CD4-positive, alpha-beta T cell treated with Interleukin-21 for 1 hour (primary cell): ENCODE results near the gene THAP11.

Experiments
- DNase-seq: peaks from one replicate; pipeline ENCODE4 v3.0.0-alpha.2; 2020

Gene THAP11

DNA sequence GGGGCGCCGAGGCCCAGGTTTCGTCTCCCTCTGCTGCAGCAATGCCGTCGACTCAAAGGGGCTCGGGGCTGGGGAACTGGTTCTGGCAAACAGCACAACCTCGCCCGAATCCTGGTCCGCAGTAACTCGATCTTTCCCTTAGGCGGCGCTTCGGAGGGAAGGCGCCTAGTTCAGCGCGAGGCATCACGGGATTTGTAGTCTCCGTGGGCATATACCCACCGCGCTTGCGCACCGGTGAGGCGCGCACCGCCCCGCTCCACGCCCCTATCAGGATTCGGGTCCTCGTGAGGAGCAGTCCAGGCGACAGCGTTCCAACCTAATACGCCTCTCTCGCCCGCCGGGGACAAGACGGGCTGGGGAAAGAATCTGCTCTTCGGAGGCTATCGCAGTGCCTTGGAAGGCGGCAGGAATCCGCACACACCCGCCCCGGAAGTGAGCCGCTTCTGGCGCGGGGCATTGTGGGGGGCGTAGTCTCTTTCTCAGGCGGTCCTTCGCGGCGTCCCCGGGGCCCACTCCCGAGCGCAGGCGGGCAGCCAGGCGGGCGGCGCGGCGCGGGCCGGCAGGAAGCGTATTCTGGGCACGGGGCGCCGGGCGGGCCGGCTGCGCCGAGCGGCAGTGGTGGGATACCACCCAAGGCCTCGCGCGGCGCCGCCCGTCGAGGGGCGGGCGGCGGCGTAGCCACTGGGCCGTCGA lies at the start of gene THAP11:
TSS of gene THAP11 (plus strand) at position 505 of the 693 bp plus-strand sequence. CDS start 235 bp downstream, outside the sequence.
- peak; percentile 96 for DNase-seq

DNA sequence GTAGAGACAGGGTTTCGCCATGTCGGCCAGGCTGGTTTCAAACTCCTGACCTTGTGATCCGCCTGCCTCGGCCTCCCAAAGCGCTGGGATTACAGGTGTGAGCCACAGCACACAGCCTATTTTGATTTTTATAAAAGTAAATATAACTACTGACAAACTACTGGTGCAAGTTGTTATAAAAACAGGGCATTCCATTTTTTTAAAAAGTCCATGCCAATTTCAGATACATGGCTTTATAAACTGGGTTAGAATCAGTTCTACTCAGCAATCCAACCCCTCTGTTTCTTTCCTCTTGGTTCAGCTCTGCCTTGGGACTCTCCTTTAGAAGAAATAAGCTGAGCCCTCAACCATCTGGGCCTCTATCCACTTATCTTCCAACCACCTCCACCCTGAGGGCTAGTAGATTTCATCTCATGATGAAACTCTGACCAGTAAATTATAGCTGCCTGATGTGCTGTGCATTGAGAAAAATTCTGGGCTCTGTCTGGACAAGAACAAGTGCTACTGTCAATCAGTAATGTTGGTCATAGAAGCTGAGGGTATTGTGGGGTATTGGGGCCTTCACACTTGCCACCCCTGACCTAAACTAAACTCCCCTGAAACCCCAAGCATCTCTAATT lies 45.9 kb upstream of the THAP11 start:
- DNase-seq, result no peak

DNA sequence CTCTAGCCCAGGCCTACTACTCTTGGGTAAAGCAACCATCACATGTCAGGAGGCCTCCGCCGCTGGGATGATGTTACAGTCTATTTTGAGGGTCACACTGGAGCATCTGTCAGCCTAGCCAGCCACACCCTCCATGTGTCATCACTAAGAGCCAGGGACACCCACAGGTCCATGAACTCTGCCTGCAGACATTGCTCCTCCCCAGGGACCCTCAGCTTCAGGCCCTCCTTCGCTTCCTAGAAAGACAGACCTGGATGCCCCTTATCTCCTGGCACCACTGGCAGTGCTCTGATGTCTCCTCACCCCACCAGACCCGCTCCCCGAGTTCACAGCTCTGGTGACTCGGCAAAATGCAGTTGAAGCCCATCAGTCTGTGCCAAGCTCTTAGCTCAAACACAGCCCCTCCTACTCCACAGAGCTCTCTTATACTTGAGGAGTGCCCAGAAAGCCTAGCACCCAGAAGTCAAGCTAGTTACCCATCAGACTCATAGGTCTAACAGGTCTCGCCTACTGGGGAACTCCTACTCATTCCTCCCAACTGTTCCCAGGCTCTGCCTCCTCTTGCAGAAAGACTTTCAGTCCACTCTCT lies 41.7 kb upstream of the THAP11 start:
- DNase-seq, result no peak

DNA sequence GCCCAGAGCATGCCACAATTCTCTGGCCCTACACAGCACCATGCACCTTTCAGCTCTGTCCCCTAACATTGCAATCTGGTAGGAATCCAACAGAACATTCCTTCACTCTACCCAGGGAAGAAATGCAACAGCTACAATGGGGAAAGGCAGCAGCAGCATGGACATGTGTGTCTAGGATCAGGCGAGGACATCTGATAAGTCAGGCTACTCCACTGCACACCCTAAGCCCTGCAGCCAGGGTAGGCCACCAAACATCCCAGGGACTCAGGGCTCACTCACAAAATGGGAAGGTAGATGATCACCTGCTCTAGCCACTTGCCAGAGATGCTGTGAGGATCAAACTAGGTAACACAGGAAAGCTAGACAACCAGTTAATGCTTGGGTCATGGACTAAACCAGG lies 40.9 kb upstream of the THAP11 start:
- no peak for DNase-seq

GRCh38 chr16:67801883-67802282 lies 40.2 kb upstream of the THAP11 start:
- peak; percentile 53 for DNase-seq

GRCh38 chr16:67803894-67804293 lies 38.2 kb upstream of the THAP11 start:
- DNase-seq, result no peak

DNA sequence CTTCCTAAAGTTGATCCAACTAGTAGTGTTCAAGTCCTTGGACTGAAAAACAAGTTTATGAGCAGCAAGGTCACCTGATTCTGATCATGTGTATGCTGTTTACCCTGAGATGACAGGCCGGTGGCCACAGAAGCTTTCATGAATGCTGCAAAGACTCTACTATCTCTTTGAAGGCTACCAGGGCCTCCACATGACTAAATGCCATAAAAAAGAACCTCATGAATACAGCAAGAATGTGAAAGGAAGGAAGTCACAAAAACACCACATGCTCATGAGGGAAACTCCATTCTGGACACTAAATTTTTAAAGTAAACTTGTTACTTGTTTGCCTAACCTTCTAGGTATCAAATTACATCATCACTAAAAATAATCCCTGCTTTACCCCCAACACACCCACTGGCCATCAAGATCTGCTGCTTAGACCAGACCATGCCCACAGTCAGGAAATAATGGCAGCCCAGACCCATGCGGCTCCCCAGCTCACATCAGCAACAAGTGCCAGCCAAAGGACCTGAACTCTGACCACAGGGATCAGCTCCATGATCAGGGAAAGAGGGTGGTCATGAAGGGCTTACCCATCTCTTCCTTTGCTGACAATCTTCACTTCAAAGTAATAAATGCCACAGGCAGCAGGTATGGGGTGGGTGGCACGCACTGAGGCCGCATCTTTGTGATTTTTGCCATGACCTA lies 37.1 kb upstream of the THAP11 start:
- no peak for DNase-seq

- no peak for DNase-seq
Measured at GRCh38 chr16:67805718-67806427, 36.2 kb upstream of the THAP11 start.

GRCh38 chr16:67806428-67807147 lies 35.5 kb upstream of the THAP11 start, which contains the start of the genes RANBP10 and TSNAXIP1:
RANBP10 (minus strand) TSS chr16:67806560; CDS start chr16:67806536, 24 bp downstream.
TSNAXIP1 (plus strand) TSS chr16:67806889; CDS start chr16:67807150, 261 bp downstream.
- DNase-seq, result peak; percentile 99

DNA sequence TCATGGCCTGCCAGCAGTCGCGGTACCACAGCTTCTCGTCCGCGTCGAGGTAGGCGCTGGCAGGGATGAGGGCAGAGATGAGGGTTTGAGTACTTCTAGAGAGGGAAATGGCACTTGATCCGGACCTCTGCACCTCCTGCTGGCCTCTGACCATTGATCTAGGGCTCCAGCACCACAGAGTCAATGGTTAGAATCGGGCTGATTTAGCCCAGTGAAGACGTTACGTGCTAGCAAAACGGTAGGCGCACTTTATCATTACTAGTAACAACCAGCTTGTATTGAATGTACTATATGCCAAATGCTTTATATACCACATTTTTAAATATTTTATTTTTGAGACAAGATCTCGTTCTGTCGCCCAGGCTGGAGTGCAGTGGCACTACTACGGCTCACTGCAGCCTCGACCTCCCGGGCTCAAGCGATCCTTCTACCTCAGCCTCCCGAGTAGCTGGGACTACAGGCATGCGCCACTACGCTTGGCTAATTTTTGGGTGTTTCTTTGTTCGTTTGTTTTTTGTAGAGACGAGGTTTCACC lies 34.9 kb upstream of the THAP11 start:
- DNase-seq, result no peak

- no peak for DNase-seq
Measured at GRCh38 chr16:67811899-67812298, 30.2 kb upstream of the THAP11 start.

DNA sequence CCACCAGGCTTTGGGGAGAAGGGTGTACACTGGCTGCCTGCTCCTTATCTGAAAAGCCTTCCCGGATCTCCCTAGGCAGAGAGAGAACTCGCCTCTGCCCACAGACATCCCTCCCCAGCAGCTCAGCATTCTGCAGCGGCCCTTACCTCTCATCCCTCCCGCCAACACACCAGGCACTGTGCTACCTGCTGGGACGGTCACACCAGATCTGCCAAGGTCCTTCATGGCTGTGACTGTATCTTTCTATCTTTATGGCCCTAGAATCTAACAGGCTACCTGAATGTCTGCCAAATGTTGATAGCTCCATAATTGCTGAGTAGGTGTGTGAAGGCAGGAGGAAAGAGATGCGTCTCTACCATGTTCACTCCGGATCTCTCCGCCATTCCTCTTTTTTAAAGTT lies 27.6 kb upstream of the THAP11 start:
- no peak for DNase-seq

GRCh38 chr16:67820608-67821259 lies 21.4 kb upstream of the THAP11 start:
- no peak for DNase-seq

DNA sequence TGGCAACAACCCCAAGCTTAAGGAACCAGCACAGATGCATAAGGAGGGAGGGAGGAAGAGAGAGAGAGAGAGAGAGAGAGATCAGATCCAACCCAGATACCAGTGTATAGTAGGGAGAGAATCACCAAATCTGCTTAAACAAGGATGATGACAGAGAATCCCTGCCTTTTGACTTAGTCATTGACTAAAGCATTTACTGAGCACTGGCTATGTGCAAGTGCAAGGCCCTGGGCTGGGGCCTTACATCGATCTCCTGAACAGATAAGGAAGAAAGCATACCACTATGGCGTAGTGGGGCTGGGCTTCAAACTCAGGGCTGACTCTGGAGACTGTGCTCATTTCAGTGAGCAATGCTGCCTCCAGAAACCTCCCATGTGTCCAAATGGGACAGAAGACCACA lies 19.6 kb upstream of the THAP11 start:
- DNase-seq, result no peak

DNA sequence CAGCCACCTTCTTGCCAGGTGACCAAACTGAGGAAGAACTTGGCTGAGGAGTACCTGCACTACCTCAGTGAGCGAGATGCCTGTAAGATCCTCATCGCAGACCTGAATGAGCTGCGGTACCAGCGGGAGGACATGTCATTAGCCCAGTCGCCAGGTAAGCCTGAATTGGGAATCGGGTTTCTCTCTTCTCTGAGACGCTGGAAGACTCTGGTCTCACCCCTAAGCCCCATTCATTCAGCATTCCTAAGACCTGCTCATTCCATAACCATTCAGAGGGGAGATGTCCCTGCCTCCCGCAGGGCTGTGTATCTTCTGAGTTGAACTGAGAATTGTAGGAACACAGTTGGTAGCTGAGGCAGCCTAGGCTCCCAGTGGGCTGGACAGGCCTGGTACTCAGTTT lies 17.0 kb upstream of the THAP11 start:
- no peak for DNase-seq

- DNase-seq, result no peak
Measured at GRCh38 chr16:67825906-67826305, 16.2 kb upstream of the THAP11 start.

GRCh38 chr16:67828651-67829050 lies 13.5 kb upstream of the THAP11 start:
- DNase-seq, result no peak

GRCh38 chr16:67833030-67833414 lies 9.1 kb upstream of the THAP11 start:
- DNase-seq, result no peak

- peak; percentile 95 for DNase-seq
Measured at GRCh38 chr16:67833415-67834241, 8.5 kb upstream of the THAP11 start.

- DNase-seq, result no peak
Measured at GRCh38 chr16:67834242-67834614, 7.9 kb upstream of the THAP11 start.
